Left lung (tissue), 10 donors: Measurements from ENCODE around the gene ARL5A. TPM values are rescaled to one million over a fixed set of nuclear protein-coding genes. Genes with fewer than 3 reads are reported as not detected.
A peak's percentile ranks its signal among the peaks of the same experiment; 100 is the strongest.

Source experiments
- ATAC-seq: fragments of 200-7000 bp; cut with Tn5 transposase; one replicate; pipeline ENCODE4 v1.9.1; 2020; ENCODE audit warnings: moderate library complexity
- DNase-seq, 4 donors: peaks; one replicate each; pipeline ENCODE4 v3.0.0-alpha.2; 2013 to 2020
- H3K27ac ChIP-seq, 2 donors: fragments of 200-600 bp; sonication (generic) in 1 of 2; one replicate each; pipeline versions ENCODE4 v1.5.0 to v1.8.0; 2020 to 2021
- H3K27me3 ChIP-seq, 2 donors: fragments of 200-600 bp; sonication (generic) in 1 of 2; one replicate each; pipeline versions ENCODE4 v1.5.0 to v1.8.0; 2020 to 2021
- H3K36me3 ChIP-seq, 2 donors: fragments of 200-600 bp; sonication (generic) in 1 of 2; one replicate each; pipeline versions ENCODE4 v1.5.0 to v1.8.0; 2020 to 2021
- H3K4me1 ChIP-seq, 2 donors: fragments of 200-600 bp; one replicate each; pipeline ENCODE4 v1.8.0; 2021
- H3K4me3 ChIP-seq, 2 donors: fragments of 200-600 bp; sonication (generic) in 1 of 2; one replicate each; pipeline versions ENCODE4 v1.5.0 to v1.8.0; 2020 to 2021; ENCODE audit warnings: mild to moderate bottlenecking in 1 of 2
- H3K9me3 ChIP-seq, 2 donors: fragments of 200-600 bp; sonication (generic) in 1 of 2; one replicate each; pipeline versions ENCODE4 v1.5.0 to v1.8.0; 2020 to 2021
- intact Hi-C, 2 donors: fragments of 100-400 bp; cut with DNase I; formaldehyde crosslinking; loops; one replicate each; pipeline versions ENCODE4 v1.11.2 to v1.14.2; 2022
- polyA plus RNA-seq, 6 donors: library from polyadenylated mRNA; unstranded; fragments of 120-200 nt; gene quantifications; one replicate each; pipeline ENCODE4 v1.2.1, GENCODE V29; 2013; ENCODE audit not compliant: insufficient read length in 6 of 6
- total RNA-seq, 2 donors: library from RNA; stranded (reverse); fragmentation: NEBNext Ultra II Directional; extraction: Animal tissue kit (Norgen Biotek cat#: 25700); gene quantifications; one replicate each; pipeline ENCODE4 v1.2.1, GENCODE V29; 2021
- TF ChIP-seq, protein P1 (sequence below), 2 donors: fragments of 200-600 bp; sonication (generic) in 1 of 2; IDR thresholded peaks; one replicate each; pipeline versions ENCODE4 v1.5.0 to v1.8.0; 2021; ENCODE audit warnings: antibody characterized with exemption in 2 of 2
- donor health status: DM: no; HTN: yes; CAD: no.
- donor health status: DM: no; HTN: no; CAD: no.

The ARL5A gene
- total and polyA plus RNA-seq, 8 donors, result 41.2 to 58.0 (median 48.6) TPM

DNA sequence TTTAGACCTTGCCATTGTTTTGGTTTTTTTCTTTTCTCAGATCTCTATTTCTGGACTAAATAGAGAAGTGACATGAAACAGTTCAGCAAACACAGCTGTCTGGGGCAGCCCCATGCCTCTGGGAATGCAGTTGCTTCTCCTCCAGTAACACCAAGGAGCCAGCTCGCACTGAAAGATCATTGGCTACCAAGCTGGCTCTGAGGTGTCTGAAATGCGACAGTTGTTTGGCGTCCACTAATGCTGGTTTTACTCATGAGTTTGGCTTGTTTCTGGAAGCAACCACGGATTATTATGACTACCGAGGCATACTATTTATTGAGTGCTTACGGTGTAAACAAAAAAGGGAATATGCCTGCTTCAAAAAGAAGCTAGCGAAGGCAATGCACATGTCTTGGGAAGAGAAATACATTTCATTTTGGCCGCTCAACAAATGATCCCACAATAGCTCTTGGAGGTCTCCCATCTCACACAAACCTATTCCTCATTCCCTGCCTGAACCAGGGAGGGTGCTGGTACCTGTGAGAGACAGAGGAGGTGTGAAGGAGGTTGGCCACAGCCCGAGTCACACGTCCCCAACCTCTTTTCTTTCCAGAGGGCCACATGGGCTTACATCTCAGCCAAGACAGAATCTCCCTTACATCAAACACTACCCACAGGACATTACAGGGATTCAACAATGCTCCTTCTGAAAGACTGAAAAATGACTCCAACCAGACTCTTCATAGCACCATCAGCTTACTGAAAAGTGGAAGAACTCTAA is 56.4 kb downstream of the ARL5A start:
- Histone ChIP-seq H3K36me3 (peaks cover 0 to 11% of the 10 kb centered on the region in 2 donors), H3K4me1 (no peaks in the 10 kb centered on the region), H3K27me3 (no peaks in the 10 kb centered on the region), H3K27ac (peak overlapping the region; percentile 50 to 57), H3K9me3 (no peaks in the 10 kb centered on the region), H3K4me3 (no peak overlapping the region)
- ATAC-seq (peak; percentile 66), DNase-seq (peak in 3 of 4 donors; percentile 46 to 96 (median 93))
- intact Hi-C loops, result no loop called here
- TF ChIP-seq, protein P1, sequence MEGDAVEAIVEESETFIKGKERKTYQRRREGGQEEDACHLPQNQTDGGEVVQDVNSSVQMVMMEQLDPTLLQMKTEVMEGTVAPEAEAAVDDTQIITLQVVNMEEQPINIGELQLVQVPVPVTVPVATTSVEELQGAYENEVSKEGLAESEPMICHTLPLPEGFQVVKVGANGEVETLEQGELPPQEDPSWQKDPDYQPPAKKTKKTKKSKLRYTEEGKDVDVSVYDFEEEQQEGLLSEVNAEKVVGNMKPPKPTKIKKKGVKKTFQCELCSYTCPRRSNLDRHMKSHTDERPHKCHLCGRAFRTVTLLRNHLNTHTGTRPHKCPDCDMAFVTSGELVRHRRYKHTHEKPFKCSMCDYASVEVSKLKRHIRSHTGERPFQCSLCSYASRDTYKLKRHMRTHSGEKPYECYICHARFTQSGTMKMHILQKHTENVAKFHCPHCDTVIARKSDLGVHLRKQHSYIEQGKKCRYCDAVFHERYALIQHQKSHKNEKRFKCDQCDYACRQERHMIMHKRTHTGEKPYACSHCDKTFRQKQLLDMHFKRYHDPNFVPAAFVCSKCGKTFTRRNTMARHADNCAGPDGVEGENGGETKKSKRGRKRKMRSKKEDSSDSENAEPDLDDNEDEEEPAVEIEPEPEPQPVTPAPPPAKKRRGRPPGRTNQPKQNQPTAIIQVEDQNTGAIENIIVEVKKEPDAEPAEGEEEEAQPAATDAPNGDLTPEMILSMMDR (IDR thresholded peaks at IDR 0.05), result no peak

DNA sequence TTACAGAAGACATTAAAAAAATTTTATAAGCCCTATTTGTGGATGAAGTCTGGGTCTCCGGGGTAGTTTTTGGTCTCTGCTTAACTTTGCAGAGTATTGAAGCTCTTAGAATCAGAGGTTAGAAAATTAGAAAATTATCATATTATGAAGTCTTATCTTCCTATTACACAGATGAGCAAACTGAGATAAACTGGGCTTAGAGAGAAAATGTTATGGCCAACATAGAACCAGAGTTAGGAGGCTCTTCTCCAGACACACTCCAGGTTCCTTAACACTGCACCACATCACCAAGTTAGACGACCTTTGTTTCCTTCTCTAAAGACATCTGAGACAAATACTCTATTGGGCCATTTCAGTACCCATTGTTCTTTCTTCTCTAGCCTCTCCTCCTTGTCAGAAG is 57.2 kb downstream of the ARL5A start:
- H3K9me3 ChIP-seq, result no peaks in the 10 kb centered on the region
- H3K36me3 ChIP-seq, result peaks cover 0 to 3% of the 10 kb centered on the region in 2 donors
- no peaks in the 10 kb centered on the region for H3K27me3 ChIP-seq
- intact Hi-C loops, result no loop called here
- TF ChIP-seq, protein P1 (IDR thresholded peaks at IDR 0.05), result no peak
- DNase-seq (no peak), ATAC-seq (no peak)
- no peaks in the 10 kb centered on the region for H3K4me1 ChIP-seq
- no peak overlapping the region for H3K27ac ChIP-seq
- no peak overlapping the region for H3K4me3 ChIP-seq

DNA sequence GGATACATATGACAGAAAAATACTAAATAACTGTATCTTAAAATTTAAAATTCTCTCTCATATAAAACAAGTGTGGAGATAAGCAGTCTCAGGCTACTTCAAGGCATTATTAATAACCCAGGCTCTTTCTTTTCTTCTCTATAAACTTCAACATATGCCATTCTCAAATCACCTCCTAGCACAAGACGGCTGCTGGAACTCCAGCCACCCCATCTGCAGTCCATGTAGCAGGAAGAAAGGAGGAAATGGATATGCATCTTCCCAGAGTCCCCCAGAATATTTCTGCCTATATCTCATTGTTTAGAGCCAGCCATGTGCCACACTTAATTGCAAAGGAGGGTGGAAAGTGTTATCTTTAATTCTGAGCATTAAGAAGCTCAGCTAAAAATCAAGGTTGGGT is 58.6 kb downstream of the ARL5A start:
- DNase-seq, result no peak
- H3K4me3 ChIP-seq, result no peak overlapping the region
- intact Hi-C loops, result no loop called here
- no peaks in the 10 kb centered on the region for H3K4me1 ChIP-seq
- TF ChIP-seq, protein P1 (IDR thresholded peaks at IDR 0.05), result no peak
- H3K27ac ChIP-seq, result no peak overlapping the region
- no peaks in the 10 kb centered on the region for H3K27me3 ChIP-seq
- H3K36me3 ChIP-seq, result peaks cover 0 to 3% of the 10 kb centered on the region in 2 donors
- ATAC-seq, result no peak
- H3K9me3 ChIP-seq, result no peaks in the 10 kb centered on the region

DNA sequence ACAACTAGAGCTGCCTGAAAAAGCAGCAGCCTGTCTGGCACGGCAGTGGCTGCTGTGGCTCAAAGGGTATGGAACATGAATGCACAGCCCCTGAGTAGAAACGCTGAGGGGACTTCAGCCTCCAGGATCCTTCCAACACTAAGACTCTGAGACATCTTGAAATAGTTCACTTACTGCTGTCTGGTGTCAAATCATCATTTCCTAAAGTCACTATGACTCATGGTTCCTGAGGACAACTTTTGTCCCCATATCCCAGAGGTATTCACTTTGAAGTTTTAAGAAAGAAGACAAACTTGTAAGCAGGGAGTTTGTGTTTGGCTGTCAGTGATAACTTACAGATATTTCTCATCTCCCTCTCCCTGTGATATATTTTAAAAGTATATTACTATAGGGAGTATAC is 60.7 kb downstream of the ARL5A start:
- no peaks in the 10 kb centered on the region for H3K4me1 ChIP-seq
- no peaks in the 10 kb centered on the region for H3K27me3 ChIP-seq
- TF ChIP-seq, protein P1 (IDR thresholded peaks at IDR 0.05), result no peak
- H3K36me3 ChIP-seq, result peaks cover 0 to 3% of the 10 kb centered on the region in 2 donors
- no peaks in the 10 kb centered on the region for H3K9me3 ChIP-seq
- DNase-seq, result no peak
- intact Hi-C loops, result no loop called here
- no peak overlapping the region for H3K27ac ChIP-seq
- H3K4me3 ChIP-seq, result no peak overlapping the region
- ATAC-seq, result no peak

DNA sequence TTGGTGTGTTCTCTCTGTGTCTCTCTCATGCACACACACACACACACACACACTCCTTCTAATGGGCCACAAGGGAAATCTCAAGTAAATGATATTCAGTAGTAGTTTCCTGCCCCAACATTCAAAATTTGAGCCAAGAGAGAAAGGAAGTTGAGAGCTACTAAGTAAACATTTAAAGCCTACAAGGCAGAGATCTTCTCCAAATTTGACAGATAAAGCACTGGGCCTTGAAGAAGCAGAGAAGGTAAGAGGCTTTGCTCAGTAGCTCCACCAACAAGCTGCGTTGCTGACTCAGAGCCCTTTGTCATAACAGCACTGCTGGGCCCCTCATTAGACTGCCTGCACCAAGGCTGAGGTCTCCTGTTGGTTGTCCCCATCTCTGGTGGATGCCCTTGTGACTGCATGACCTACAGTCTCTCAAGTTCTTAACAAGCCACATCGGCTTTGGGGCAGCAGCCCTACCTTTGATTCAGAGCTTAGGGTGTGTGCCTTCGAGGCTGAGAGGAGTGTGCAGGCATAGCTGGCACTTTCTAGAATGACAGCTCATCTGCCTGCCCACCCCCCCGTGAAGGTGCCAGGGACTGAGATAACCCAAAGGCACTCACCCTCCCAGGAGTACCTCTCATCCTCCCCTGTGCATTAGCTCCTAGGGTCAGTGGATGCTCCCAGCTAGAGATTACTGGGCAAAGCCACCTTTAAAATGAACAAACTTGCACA is 61.6 kb downstream of the ARL5A start:
- H3K4me3 ChIP-seq, result no peak overlapping the region
- ATAC-seq (no peak), DNase-seq (no peak)
- no peaks in the 10 kb centered on the region for H3K4me1 ChIP-seq
- no peaks in the 10 kb centered on the region for H3K9me3 ChIP-seq
- peaks cover 0 to 3% of the 10 kb centered on the region in 2 donors for H3K36me3 ChIP-seq
- intact Hi-C loops, result no loop called here
- TF ChIP-seq, protein P1 (IDR thresholded peaks at IDR 0.05), result no peak
- no peaks in the 10 kb centered on the region for H3K27me3 ChIP-seq
- H3K27ac ChIP-seq, result no peak overlapping the region
